HG03103 (cell line): Measurements from ENCODE around the gene THEM5.

ENCODE experiments used
- ATAC-seq: cut with Tn5 transposase; IDR thresholded peaks from one replicate; pipeline ENCODE4 v1.9.1; 2021; ENCODE audit warnings: low read depth; ENCODE audit not compliant: unreplicated experiment

Gene THEM5

GRCh38 chr1:151803164-151803563, 50.3 kb downstream of the THEM5 start:
- ATAC-seq: no peak

GRCh38 chr1:151802372-151802771, 51.1 kb downstream of the THEM5 start:
- no peak for ATAC-seq

- ATAC-seq: no peak
These were observed 51.7 kb downstream of the THEM5 start for GRCh38 chr1:151801846-151802245.

GRCh38 chr1:151801310-151801820, 52.1 kb downstream of the THEM5 start:
- no peak for ATAC-seq

GRCh38 chr1:151800830-151801229, 52.7 kb downstream of the THEM5 start:
- ATAC-seq: no peak

GRCh38 chr1:151799179-151800022, 54.1 kb downstream of the THEM5 start:
- ATAC-seq: no peak

- ATAC-seq: no peak
These were observed 54.9 kb downstream of the THEM5 start for GRCh38 chr1:151798571-151798970.
